ENCODE data around the gene NPEPPS.
"Not testable (repeated sequence)": the region's sequence is repeated elsewhere in the genome, so short reads cannot be mapped to it uniquely, and the experiment has no call there.

NPEPPS gene

GRCh38 chr17:47560517-47561043 is 29.7 kb downstream of the NPEPPS start:
- DNase-seq (ENCODE audit: low read depth), result not testable (repeated sequence)

DNA sequence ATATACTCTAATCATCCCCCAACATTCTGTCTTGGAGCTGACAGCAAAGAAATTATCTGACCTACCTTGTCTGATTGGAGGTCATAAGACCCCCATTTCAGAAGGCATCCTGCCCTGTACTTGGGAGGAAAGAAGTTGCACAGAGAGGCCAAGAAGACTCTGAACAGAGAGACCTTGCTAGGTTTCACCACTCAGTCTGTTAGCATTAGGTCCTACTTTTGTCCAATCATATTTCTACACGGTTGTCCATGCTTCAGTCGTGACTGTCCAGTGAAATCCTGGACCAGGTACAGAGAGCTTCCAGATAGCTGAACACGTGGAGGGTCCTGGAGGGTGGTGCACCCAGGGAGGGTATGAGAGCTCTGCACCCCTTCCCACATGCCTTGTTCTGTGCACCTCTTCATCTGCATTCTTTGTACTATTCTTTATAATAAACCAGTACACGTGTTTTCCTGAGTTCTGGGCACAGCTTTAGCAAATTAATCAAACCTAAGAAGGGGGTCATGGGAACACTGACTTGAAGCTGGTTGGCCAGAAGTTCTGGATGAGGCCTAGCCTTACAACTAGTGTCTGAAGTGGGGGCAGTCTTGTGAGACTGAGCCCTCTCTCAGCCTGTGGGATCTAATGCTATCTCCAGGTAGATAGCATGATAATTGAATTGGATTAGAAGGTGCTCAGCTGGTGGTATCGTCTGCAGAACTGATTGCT is 30.9 kb downstream of the NPEPPS start:
- not testable (repeated sequence) for DNase-seq (ENCODE audit: low read depth)

GRCh38 chr17:47562406-47562705 is 31.4 kb downstream of the NPEPPS start:
- DNase-seq (ENCODE audit: low read depth), result not testable (repeated sequence)

DNA sequence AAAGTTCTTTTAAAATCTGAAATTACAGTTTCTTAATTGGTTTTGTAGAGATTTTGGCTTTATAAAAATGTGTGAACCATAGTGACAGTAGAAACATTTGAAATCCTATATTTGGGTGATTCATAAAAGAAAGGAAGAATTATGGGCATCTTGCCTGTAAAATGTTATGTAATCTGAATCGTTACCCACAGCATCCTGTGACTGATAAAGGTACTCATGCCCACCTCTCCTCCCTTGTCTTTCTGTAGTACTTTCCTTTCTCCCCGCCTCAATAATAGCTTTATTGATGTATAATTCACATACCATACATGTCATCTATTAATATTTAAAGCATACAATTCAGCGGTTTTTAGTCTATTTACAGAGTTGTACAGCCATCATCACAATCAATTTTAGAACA is 36.4 kb downstream of the NPEPPS start:
- peak; percentile 65 for DNase-seq (ENCODE audit: low read depth)

GRCh38 chr17:47572561-47572960 is 41.7 kb downstream of the NPEPPS start:
- DNase-seq (ENCODE audit: low read depth), result not testable (repeated sequence)

- not testable (repeated sequence) for DNase-seq (ENCODE audit: low read depth)
These were observed 51.5 kb downstream of the NPEPPS start for GRCh38 chr17:47582416-47582815.

DNA sequence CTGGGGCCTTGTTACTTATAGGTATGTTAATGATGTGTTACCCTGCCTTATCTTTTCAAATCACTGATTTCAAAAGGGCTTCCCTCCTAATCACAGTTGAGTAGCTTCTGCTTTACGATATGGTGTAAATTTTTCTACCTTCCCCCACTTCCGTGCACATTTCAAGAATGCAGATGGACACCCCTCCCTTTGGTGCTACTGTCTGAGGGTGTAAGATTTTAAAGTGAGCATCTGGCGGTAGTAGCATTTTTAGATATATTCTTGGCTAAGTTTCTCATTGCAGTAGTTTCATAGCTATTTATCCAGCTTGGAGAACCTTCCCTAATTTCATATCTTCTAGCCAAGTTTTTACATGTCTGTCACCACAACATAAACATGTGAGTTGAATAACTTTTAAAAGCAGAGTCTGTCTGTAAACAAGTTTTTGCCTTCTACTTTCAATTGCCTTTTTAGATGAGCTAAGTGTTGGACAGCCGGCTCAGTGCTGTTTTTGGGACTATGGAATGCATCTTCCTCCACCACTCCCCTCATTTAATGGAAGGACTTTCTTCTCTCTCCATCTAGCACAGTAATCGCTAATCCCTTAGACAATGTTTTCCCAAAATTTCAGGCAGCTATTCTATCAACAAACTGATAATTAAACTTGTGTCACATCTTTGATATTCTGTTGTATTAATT is 55.6 kb downstream of the NPEPPS start:
- DNase-seq (ENCODE audit: low read depth), result not testable (repeated sequence)

DNA sequence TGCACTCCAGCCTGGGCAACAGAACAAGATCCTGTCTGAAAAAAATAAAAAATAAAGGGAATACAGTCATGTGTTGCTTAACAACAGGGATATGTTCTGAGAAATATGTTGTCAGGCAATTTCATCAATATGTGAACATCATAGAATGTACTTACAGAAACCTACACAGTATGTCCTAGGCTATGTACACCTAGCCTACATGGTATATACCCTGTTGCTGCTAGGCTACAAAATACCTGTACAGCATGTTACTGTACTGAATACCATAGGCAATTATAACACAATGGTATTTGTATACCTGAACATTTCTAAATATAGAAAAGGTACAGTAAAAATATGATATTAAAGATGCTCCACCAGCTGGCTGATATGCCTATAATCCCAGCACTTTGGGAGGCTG is 62.6 kb downstream of the NPEPPS start:
- DNase-seq (ENCODE audit: low read depth), result not testable (repeated sequence)

GRCh38 chr17:47603830-47604597 is 73.1 kb downstream of the NPEPPS start:
- no peak for DNase-seq (ENCODE audit: low read depth)

GRCh38 chr17:47604598-47604927 is 73.7 kb downstream of the NPEPPS start:
- DNase-seq (ENCODE audit: low read depth), result no peak

GRCh38 chr17:47605011-47605410 is 74.1 kb downstream of the NPEPPS start:
- DNase-seq (ENCODE audit: low read depth), result no peak

- DNase-seq (ENCODE audit: low read depth), result no peak
These were observed 76.6 kb downstream of the NPEPPS start for GRCh38 chr17:47607481-47607880.

GRCh38 chr17:47611372-47612350 is 80.8 kb downstream of the NPEPPS start:
- DNase-seq (ENCODE audit: low read depth), result peak; percentile 56

- DNase-seq (ENCODE audit: low read depth), result peak; percentile 76
These were observed 85.0 kb downstream of the NPEPPS start for GRCh38 chr17:47615766-47616424.

DNA sequence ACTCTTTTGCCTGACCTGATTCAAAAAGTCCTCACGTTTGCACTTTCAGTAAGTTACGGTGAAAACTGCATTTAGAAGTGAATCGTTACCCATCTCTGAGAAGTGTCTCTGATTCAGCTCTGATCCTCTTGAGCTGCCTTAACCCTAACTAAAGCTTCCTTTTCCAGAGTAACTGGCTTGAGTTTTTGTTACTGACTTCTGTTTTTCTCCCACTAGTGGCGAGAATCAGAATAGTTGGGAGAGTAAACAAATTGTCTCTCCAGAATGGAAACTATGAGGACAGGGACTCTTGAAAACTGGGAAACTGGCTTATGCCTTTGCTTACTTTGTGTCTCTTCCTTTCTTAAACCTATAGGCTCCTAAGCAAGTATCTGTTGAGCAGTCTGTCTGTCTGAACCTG is 87.5 kb downstream of the NPEPPS start:
- peak; percentile 58 for DNase-seq (ENCODE audit: low read depth)

- DNase-seq (ENCODE audit: low read depth), result no peak
These were observed 89.8 kb downstream of the NPEPPS start for GRCh38 chr17:47620503-47621245.

DNA sequence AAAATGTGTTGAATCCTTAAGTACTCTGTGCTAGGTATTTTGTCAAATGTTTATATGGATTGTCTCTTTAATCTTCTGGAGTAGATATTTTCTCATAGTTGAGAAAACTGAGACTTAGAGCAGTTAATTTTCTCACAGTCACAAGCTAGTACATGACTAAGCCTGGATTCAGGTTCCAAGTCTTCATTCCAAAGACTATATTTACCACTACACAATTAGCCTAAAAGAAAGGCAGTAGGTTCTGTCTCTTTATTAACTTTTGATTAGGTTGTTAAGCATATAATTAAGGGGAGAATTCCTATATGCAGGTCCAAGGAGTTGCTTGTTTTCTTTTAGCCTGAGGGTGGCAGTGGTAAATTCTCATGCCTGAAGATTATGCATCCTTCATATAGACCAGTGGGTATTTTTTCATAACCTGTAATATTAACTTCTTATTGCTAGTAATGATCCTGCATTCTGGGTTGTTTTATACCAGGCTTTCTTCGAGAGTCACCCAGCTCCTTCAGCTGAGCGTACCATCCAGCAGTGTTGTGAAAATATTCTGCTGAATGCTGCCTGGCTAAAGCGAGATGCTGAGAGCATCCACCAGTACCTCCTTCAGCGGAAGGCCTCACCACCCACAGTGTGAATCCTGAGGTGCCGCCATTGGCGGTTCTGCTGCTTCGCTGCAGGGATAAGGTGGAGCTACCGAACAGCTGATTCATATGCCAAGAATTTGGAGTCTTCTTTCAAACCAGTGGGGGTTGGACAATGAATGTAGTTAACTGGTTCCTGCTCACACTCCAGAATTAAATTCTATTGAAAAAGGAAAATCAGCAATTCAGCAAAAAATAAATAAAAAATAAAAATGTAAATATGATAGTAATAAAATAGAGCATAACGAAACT is 90.6 kb downstream of the NPEPPS start:
- peak; percentile 99 for DNase-seq (ENCODE audit: low read depth)

DNA sequence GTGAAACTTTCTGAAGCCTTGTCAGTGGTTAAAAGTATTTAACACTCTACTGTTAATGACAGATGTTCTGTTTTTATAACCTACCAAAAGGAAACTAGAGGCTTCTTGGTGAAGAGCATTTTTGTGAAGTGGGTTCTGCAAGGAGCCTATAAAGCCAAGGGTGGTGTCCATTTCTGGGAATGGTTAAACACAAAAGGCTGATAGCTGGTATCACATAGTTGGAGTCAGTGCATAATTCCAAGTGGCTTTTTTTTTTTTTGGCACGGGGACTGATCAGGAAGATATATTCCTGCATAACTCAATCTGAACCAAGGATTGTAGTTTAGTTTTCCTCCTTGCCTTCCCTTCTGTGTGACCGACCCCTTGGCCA is 91.3 kb downstream of the NPEPPS start:
- DNase-seq (ENCODE audit: low read depth), result no peak

DNA sequence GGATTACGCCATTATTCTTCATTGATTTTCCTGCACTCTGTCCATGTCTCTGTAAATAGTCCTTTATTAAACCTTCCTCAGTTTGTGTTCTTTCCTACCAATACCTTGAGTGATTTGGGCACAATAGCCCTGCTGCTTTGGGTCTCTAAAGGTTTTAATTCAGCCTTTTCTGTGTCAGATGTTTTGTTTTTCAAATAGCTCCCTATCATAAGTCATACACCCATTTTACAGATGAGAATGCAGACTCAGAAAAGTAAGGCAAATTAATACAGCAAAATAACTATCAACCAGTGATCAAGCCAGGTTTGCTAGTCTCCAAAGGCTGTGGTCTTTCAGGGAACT is 93.8 kb downstream of the NPEPPS start:
- DNase-seq (ENCODE audit: low read depth), result no peak
